HG03354 (cell line): ENCODE data around the gene USP35.
A peak's percentile ranks its signal among the peaks of the same experiment; 100 is the strongest.

Source experiments
- ATAC-seq: cut with Tn5 transposase; IDR thresholded peaks from one replicate; pipeline ENCODE4 v1.9.1; 2021; ENCODE audit warnings: mild to moderate bottlenecking; ENCODE audit not compliant: unreplicated experiment, poor library complexity, severe bottlenecking

Gene USP35

GRCh38 chr11:78188286-78189173 is at the start of gene USP35, which contains the start of gene KCTD21:
Gene USP35 (plus strand): TSS chr11:78188919. CDS start chr11:78196246, 7,327 bp downstream.
Gene KCTD21 (minus strand): TSS chr11:78188626. CDS start chr11:78174554, 14,072 bp downstream.
- ATAC-seq = peak; percentile 98

- peak; percentile 96 for ATAC-seq
Observed at GRCh38 chr11:78139422-78140391, 49.0 kb upstream of the USP35 start, which contains the start of gene ALG8. Gene ALG8 (minus strand): TSS chr11:78139626. CDS start chr11:78139588, 38 bp downstream.

- ATAC-seq = no peak
Observed at GRCh38 chr11:78140392-78141077, 48.2 kb upstream of the USP35 start.

- no peak for ATAC-seq
Observed at GRCh38 chr11:78145511-78146025, 43.2 kb upstream of the USP35 start.

GRCh38 chr11:78147807-78148206 is 40.9 kb upstream of the USP35 start:
- no peak for ATAC-seq

GRCh38 chr11:78149646-78150045 is 39.1 kb upstream of the USP35 start:
- ATAC-seq = no peak

GRCh38 chr11:78150346-78150745 is 38.4 kb upstream of the USP35 start:
- ATAC-seq = no peak

GRCh38 chr11:78150754-78151153 is 38.0 kb upstream of the USP35 start:
- no peak for ATAC-seq

GRCh38 chr11:78151804-78152203 is 36.9 kb upstream of the USP35 start:
- no peak for ATAC-seq

GRCh38 chr11:78156127-78156844 is 32.4 kb upstream of the USP35 start:
- no peak for ATAC-seq

- no peak for ATAC-seq
Observed at GRCh38 chr11:78158987-78159652, 29.6 kb upstream of the USP35 start.

- ATAC-seq = no peak
Observed at GRCh38 chr11:78160557-78160956, 28.2 kb upstream of the USP35 start.

GRCh38 chr11:78161346-78161745 is 27.4 kb upstream of the USP35 start:
- ATAC-seq = no peak

GRCh38 chr11:78161962-78162371 is 26.8 kb upstream of the USP35 start:
- ATAC-seq = no peak

GRCh38 chr11:78163828-78164227 is 24.9 kb upstream of the USP35 start:
- ATAC-seq = no peak

- no peak for ATAC-seq
Observed at GRCh38 chr11:78164471-78164870, 24.2 kb upstream of the USP35 start.

GRCh38 chr11:78166855-78167469 is 21.8 kb upstream of the USP35 start:
- no peak for ATAC-seq
